SU-DHL-6 (cell line): ENCODE results near the gene USB1.

Experiments
- CTCF ChIP-seq: fragments of 200-600 bp; sonication (generic); IDR thresholded peaks from one replicate; pipeline ENCODE4 v1.5.1; 2017; ENCODE audit warnings: antibody characterized with exemption, mild to moderate bottlenecking, low read length, moderate library complexity; ENCODE audit not compliant: insufficient read depth, poor library complexity, severe bottlenecking
- EZH2phosphoT487 ChIP-seq: fragments of 200-600 bp; sonication (generic), shearing (Covaris generic); conservative IDR thresholded peaks from 2 replicates; pipeline ENCODE4 v1.6.1; 2018; ENCODE audit warnings: mild to moderate bottlenecking, antibody characterized with exemption, low read length, moderate library complexity, mixed read lengths

- TF ChIP-seq CTCF: no peak
- TF ChIP-seq EZH2phosphoT487: no peak
Measured at GRCh38 chr16:58026705-58027160, 25.5 kb downstream of the USB1 start.
